ENCODE data around the gene COMMD1.
A peak's percentile ranks its signal among the peaks of the same experiment; 100 is the strongest.

DNA sequence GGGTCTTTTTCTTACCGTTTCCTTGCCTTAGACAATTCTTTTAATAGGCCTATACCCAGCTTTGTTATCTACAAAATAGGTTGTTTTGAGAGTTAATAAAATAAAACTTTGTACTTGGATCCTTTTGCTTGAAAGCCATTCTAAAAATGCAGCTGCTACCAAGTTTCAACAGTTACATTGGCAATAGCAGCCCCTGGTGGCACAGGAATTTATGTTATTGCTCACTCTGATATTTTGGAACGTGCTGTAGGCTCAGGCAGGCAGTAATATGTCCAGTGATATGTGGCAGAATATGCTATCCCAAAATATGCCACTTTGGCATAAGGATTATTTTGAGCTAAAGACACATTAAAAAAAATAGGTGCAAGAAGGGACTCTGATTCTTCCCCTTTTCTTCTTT, 6.7 kb upstream of the COMMD1 start:
- TF ChIP-seq, protein P1, sequence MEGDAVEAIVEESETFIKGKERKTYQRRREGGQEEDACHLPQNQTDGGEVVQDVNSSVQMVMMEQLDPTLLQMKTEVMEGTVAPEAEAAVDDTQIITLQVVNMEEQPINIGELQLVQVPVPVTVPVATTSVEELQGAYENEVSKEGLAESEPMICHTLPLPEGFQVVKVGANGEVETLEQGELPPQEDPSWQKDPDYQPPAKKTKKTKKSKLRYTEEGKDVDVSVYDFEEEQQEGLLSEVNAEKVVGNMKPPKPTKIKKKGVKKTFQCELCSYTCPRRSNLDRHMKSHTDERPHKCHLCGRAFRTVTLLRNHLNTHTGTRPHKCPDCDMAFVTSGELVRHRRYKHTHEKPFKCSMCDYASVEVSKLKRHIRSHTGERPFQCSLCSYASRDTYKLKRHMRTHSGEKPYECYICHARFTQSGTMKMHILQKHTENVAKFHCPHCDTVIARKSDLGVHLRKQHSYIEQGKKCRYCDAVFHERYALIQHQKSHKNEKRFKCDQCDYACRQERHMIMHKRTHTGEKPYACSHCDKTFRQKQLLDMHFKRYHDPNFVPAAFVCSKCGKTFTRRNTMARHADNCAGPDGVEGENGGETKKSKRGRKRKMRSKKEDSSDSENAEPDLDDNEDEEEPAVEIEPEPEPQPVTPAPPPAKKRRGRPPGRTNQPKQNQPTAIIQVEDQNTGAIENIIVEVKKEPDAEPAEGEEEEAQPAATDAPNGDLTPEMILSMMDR (IDR thresholded peaks at IDR 0.05) = peak; percentile 60
- TF ChIP-seq CHD2 (IDR thresholded peaks at IDR 0.05; ENCODE audit: low read length, partially characterized antibody) = no peak
- TF ChIP-seq, protein P2, sequence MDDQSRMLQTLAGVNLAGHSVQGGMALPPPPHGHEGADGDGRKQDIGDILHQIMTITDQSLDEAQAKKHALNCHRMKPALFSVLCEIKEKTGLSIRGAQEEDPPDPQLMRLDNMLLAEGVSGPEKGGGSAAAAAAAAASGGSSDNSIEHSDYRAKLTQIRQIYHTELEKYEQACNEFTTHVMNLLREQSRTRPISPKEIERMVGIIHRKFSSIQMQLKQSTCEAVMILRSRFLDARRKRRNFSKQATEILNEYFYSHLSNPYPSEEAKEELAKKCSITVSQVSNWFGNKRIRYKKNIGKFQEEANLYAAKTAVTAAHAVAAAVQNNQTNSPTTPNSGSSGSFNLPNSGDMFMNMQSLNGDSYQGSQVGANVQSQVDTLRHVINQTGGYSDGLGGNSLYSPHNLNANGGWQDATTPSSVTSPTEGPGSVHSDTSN (IDR thresholded peaks at IDR 0.05) = no peak
- no peak for TF ChIP-seq TEAD4 (IDR thresholded peaks at IDR 0.05; ENCODE audit: borderline replicate concordance, insufficient read depth)
- TF ChIP-seq POLR2AphosphoS5 (IDR thresholded peaks at IDR 0.05; ENCODE audit: low read depth, low read length) = no peak
- peak; percentile 74 for TF ChIP-seq RAD21 (IDR thresholded peaks at IDR 0.05; ENCODE audit: low read length)
- TF ChIP-seq, protein P3, sequence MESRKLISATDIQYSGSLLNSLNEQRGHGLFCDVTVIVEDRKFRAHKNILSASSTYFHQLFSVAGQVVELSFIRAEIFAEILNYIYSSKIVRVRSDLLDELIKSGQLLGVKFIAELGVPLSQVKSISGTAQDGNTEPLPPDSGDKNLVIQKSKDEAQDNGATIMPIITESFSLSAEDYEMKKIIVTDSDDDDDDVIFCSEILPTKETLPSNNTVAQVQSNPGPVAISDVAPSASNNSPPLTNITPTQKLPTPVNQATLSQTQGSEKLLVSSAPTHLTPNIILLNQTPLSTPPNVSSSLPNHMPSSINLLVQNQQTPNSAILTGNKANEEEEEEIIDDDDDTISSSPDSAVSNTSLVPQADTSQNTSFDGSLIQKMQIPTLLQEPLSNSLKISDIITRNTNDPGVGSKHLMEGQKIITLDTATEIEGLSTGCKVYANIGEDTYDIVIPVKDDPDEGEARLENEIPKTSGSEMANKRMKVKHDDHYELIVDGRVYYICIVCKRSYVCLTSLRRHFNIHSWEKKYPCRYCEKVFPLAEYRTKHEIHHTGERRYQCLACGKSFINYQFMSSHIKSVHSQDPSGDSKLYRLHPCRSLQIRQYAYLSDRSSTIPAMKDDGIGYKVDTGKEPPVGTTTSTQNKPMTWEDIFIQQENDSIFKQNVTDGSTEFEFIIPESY (IDR thresholded peaks at IDR 0.05; ENCODE audit: borderline replicate concordance, low read depth) = no peak
- TF ChIP-seq RFX5 (IDR thresholded peaks at IDR 0.05; ENCODE audit: low read length) = no peak
- no peak for TF ChIP-seq EP300 (IDR thresholded peaks at IDR 0.05; ENCODE audit: borderline replicate concordance in 1 of 2, low read depth in 1 of 2, low read length in 1 of 2)
- TF ChIP-seq, protein P4, sequence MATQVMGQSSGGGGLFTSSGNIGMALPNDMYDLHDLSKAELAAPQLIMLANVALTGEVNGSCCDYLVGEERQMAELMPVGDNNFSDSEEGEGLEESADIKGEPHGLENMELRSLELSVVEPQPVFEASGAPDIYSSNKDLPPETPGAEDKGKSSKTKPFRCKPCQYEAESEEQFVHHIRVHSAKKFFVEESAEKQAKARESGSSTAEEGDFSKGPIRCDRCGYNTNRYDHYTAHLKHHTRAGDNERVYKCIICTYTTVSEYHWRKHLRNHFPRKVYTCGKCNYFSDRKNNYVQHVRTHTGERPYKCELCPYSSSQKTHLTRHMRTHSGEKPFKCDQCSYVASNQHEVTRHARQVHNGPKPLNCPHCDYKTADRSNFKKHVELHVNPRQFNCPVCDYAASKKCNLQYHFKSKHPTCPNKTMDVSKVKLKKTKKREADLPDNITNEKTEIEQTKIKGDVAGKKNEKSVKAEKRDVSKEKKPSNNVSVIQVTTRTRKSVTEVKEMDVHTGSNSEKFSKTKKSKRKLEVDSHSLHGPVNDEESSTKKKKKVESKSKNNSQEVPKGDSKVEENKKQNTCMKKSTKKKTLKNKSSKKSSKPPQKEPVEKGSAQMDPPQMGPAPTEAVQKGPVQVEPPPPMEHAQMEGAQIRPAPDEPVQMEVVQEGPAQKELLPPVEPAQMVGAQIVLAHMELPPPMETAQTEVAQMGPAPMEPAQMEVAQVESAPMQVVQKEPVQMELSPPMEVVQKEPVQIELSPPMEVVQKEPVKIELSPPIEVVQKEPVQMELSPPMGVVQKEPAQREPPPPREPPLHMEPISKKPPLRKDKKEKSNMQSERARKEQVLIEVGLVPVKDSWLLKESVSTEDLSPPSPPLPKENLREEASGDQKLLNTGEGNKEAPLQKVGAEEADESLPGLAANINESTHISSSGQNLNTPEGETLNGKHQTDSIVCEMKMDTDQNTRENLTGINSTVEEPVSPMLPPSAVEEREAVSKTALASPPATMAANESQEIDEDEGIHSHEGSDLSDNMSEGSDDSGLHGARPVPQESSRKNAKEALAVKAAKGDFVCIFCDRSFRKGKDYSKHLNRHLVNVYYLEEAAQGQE (IDR thresholded peaks at IDR 0.05; ENCODE audit: low read depth, low read length) = no peak
- TF ChIP-seq GABPA (IDR thresholded peaks at IDR 0.05; ENCODE audit: low read depth) = no peak
- no peak for TF ChIP-seq TCF12 (IDR thresholded peaks at IDR 0.05)
